Mammary epithelial cell (primary cell): Measurements from ENCODE around the gene ZNF331.

Experiments used
- CTCF ChIP-seq, 2 donors: IDR thresholded peaks in 1 of 2; conservative IDR thresholded peaks in 1 of 2; 2 replicates each; pipeline ENCODE4 v1.5.1; 2011 to 2012; ENCODE audit warnings: inconsistent platforms in 2 of 2, low read length in 2 of 2, mild to moderate bottlenecking in 2 of 2, control low read depth in 1 of 2, low read depth in 1 of 2; ENCODE audit not compliant: insufficient read depth in 1 of 2; ENCODE audit errors: extremely low read depth in 1 of 2
- EZH2 ChIP-seq: IDR thresholded peaks from 2 replicates; pipeline ENCODE4 v1.6.1; 2012; ENCODE audit warnings: low read length, inconsistent platforms, borderline replicate concordance

GRCh38 chr19:53518716-53519115 lies 19.2 kb upstream of the ZNF331 start:
- no peak for TF ChIP-seq CTCF (conservative IDR thresholded peaks at IDR 0.05 in 1 of 2, IDR thresholded peaks at IDR 0.05 in 1 of 2; ENCODE audit: extremely low read depth in 1 of 2, insufficient read depth in 1 of 2, low read depth in 1 of 2, low read length in 2 of 2)
- no peak for TF ChIP-seq EZH2
